Ishikawa (cell line): ENCODE results near the gene DGCR8.

Experiments used
- CEBPB ChIP-seq: IDR thresholded peaks from 2 replicates; pipeline ENCODE4 v1.6.1; 2012
- EGR1 ChIP-seq: IDR thresholded peaks from 2 replicates; pipeline ENCODE4 v1.6.1; 2012
- RAD21 ChIP-seq: IDR thresholded peaks from 2 replicates; pipeline ENCODE4 v1.6.1; 2012; ENCODE audit warnings: low read depth
- TAF1 ChIP-seq: IDR thresholded peaks from 2 replicates; pipeline ENCODE4 v1.6.1; 2012; ENCODE audit warnings: low read depth, mild to moderate bottlenecking
- YY1 ChIP-seq: IDR thresholded peaks from 2 replicates; pipeline ENCODE4 v1.6.1; 2012; ENCODE audit warnings: low read depth
- TF ChIP-seq, protein P1 (sequence below): IDR thresholded peaks from 2 replicates; pipeline ENCODE4 v1.6.1; 2012
- TF ChIP-seq, protein P2 (sequence below): IDR thresholded peaks from 2 replicates; pipeline ENCODE4 v1.6.1; 2012; ENCODE audit warnings: low read depth, mild to moderate bottlenecking

DNA sequence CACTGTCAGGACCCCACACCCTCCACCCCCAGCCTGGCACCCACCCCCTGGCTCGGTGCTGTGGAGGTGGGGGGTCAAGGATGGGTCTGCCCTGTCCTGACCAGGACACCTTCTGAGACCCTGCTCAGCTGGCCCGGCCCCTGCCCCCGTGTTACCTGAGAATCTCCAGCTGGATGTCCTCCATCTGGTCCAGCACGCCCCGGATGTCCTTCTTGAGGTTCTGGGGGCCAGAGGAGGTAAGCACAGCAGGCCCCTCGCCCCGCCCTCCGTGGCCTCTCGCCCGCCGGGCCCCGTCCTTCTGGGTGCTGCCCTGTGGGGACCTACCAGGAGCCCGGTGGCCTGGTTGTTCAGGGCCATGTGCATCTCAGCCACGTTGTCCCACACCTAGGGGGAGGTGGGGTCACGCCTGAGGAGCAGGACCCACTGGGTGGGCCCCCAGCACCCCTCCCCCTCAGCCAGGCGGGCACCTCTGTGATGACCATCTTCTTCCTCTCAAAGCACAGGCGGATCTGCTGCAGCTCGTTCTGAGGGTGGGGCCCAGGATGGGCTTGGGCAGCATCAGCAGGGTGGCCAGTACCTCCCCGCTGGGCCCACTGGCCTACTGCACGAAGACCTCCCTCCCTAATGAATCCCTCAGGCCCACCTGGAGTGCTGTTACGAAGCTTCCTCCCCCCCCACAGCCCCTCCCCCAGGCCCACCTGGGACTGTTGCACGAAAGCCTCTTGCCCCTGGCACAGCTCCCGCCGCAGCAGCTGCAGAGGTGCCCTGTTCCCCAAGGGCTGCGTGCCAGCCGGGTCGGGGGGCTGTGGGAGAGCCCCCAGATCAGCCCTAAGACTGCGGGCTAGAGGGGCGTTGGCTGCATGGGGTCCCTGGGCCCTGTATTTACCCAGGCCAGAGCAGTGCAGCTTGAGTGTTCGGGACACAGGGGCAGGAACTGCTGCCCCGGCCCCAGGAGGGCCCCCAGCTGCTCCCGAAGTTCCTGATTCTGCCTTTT is 69.5 kb downstream of the DGCR8 start:
- TF ChIP-seq TAF1: no peak
- TF ChIP-seq, protein P1, sequence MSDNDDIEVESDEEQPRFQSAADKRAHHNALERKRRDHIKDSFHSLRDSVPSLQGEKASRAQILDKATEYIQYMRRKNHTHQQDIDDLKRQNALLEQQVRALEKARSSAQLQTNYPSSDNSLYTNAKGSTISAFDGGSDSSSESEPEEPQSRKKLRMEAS: no peak
- TF ChIP-seq, protein P2, sequence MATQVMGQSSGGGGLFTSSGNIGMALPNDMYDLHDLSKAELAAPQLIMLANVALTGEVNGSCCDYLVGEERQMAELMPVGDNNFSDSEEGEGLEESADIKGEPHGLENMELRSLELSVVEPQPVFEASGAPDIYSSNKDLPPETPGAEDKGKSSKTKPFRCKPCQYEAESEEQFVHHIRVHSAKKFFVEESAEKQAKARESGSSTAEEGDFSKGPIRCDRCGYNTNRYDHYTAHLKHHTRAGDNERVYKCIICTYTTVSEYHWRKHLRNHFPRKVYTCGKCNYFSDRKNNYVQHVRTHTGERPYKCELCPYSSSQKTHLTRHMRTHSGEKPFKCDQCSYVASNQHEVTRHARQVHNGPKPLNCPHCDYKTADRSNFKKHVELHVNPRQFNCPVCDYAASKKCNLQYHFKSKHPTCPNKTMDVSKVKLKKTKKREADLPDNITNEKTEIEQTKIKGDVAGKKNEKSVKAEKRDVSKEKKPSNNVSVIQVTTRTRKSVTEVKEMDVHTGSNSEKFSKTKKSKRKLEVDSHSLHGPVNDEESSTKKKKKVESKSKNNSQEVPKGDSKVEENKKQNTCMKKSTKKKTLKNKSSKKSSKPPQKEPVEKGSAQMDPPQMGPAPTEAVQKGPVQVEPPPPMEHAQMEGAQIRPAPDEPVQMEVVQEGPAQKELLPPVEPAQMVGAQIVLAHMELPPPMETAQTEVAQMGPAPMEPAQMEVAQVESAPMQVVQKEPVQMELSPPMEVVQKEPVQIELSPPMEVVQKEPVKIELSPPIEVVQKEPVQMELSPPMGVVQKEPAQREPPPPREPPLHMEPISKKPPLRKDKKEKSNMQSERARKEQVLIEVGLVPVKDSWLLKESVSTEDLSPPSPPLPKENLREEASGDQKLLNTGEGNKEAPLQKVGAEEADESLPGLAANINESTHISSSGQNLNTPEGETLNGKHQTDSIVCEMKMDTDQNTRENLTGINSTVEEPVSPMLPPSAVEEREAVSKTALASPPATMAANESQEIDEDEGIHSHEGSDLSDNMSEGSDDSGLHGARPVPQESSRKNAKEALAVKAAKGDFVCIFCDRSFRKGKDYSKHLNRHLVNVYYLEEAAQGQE: no peak
- TF ChIP-seq RAD21: no peak
- no peak for TF ChIP-seq YY1
- no peak for TF ChIP-seq CEBPB
- no peak for TF ChIP-seq EGR1
